Liver (tissue), 9 donors: ENCODE data around the gene PRSS8. TPM values are rescaled to one million over a fixed set of nuclear protein-coding genes. Genes with fewer than 3 reads are reported as not detected.

ENCODE experiments used
- DNase-seq: peaks from one replicate; pipeline ENCODE4 v3.0.0-alpha.2; 2017; ENCODE audit warnings: low spot score
- H3K27ac ChIP-seq, 2 donors: one replicate each; pipeline ENCODE4 v1.7.0; 2013; ENCODE audit warnings: inconsistent platforms in 2 of 2, low read length in 2 of 2, control low read depth in 1 of 2, low read depth in 1 of 2, mild to moderate bottlenecking in 1 of 2
- H3K27me3 ChIP-seq, 4 donors: one replicate each; pipeline versions ENCODE4 v1.6.1 to v1.7.0; 2013; ENCODE audit warnings: low read length in 3 of 4, inconsistent platforms in 1 of 4, mild to moderate bottlenecking in 1 of 4, moderate library complexity in 1 of 4; ENCODE audit not compliant: control insufficient read depth in 4 of 4, insufficient read depth in 4 of 4
- H3K36me3 ChIP-seq, 4 donors: one replicate each; pipeline versions ENCODE4 v1.6.1 to v1.7.0; 2013; ENCODE audit warnings: low read length in 3 of 4, mild to moderate bottlenecking in 3 of 4, low read depth in 1 of 4, moderate library complexity in 1 of 4; ENCODE audit not compliant: control insufficient read depth in 4 of 4, insufficient read depth in 3 of 4
- H3K4me1 ChIP-seq, 4 donors: one replicate each; pipeline versions ENCODE4 v1.6.1 to v1.7.0; 2013; ENCODE audit warnings: low read length in 3 of 4, mild to moderate bottlenecking in 3 of 4, moderate library complexity in 1 of 4; ENCODE audit not compliant: control insufficient read depth in 4 of 4, insufficient read depth in 4 of 4
- H3K4me3 ChIP-seq, 3 donors: one replicate each; pipeline versions ENCODE4 v1.6.1 to v1.7.0; 2013; ENCODE audit warnings: low read length in 3 of 3, control low read depth in 1 of 3, low read depth in 1 of 3, mild to moderate bottlenecking in 1 of 3
- H3K9ac ChIP-seq, 2 donors: one replicate each; pipeline ENCODE4 v1.7.0; 2013; ENCODE audit warnings: low read length in 2 of 2, mild to moderate bottlenecking in 2 of 2, moderate library complexity in 2 of 2, control low read depth in 1 of 2, low read depth in 1 of 2
- H3K9me3 ChIP-seq, 4 donors: one replicate each; pipeline versions ENCODE4 v1.6.1 to v1.7.0; 2013; ENCODE audit warnings: low read length in 3 of 4; ENCODE audit not compliant: control insufficient read depth in 4 of 4
- ATF3 ChIP-seq: IDR thresholded peaks from 2 replicates; pipeline ENCODE4 v1.6.1; 2016; ENCODE audit warnings: antibody characterized with exemption
- FOXA1 ChIP-seq: IDR thresholded peaks from 2 replicates; pipeline ENCODE4 v1.6.1; 2016; ENCODE audit warnings: antibody characterized with exemption
- HNF4A ChIP-seq, 2 donors: conservative IDR thresholded peaks; 2 replicates each; pipeline ENCODE4 v1.6.1; 2016; ENCODE audit warnings: antibody characterized with exemption in 2 of 2, mild to moderate bottlenecking in 2 of 2
- JUND ChIP-seq, 2 donors: IDR thresholded peaks; 2 replicates each; pipeline ENCODE4 v1.6.1; 2016; ENCODE audit warnings: antibody characterized with exemption in 2 of 2
- RAD21 ChIP-seq, 2 donors: IDR thresholded peaks; 2 replicates each; pipeline ENCODE4 v1.6.1; 2016; ENCODE audit warnings: antibody characterized with exemption in 2 of 2, mild to moderate bottlenecking in 2 of 2
- REST ChIP-seq: IDR thresholded peaks from 2 replicates; pipeline ENCODE4 v1.6.1; 2016; ENCODE audit warnings: antibody characterized with exemption, mild to moderate bottlenecking
- TAF1 ChIP-seq: conservative IDR thresholded peaks from 2 replicates; pipeline ENCODE4 v1.6.1; 2016; ENCODE audit warnings: antibody characterized with exemption, mild to moderate bottlenecking
- WGBS: extraction: QIAGEN DNeasy Blood & Tissue Kit; methylation state at CpG from one replicate; pipeline ENCODE4 v1.1.7; 2013; 5-methylcytosine and 5-hydroxymethylcytosine counted together
- polyA plus RNA-seq, 2 donors: library from polyadenylated mRNA; stranded (reverse) in 1 of 2; unstranded in 1 of 2; fragments of 200-250 nt in 1 of 2; fragments of >200 nt in 1 of 2; fragmentation: Nextera tagmentation in 1 of 2; extraction: Ambion mirVana in 1 of 2; gene quantifications; one replicate each; pipeline versions ENCODE4 v1.2.1 to v1.2.3, GENCODE V29; 2013 to 2015
- total RNA-seq, 2 donors: library from RNA; depleted of rRNA; stranded (reverse); fragments of >200 nt; gene quantifications; one replicate each; pipeline ENCODE4 v1.2.3, GENCODE V29; 2014
- TF ChIP-seq, protein P1 (sequence below): fragments of 150-350 bp; IDR thresholded peaks from 2 replicates; pipeline ENCODE4 v1.5.1; 2017; ENCODE audit warnings: improper control_type of control experiment, low read depth, low read length; ENCODE audit not compliant: missing input control
- donor health status: healthy.
- donor health status: healthy.
- donor health status: healthy.
- donor health status: healthy.
- donor health status: healthy.

Gene PRSS8
- total and polyA plus RNA-seq, 4 donors = 1.1 to 50.1 (median 8.4) TPM

DNA sequence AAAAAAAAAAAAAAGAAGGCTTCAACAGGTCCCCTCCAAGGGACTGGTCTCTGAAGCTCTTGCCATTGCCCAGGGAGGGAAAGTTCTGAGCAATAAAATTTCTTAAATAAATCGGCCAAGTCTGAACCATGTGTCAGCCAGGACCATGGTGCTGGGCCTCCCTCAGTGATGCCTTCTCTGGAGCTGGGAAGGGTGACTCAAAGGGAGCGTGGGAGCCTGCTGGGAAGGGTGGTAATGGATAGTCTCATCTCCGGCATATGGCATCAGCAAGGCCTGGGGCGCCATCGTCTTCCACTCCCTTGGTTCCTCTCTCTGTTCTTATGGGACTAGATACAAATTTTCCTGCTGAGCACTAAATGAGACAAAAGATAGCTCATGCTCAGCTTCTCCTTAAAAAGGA, 43.2 kb downstream of the PRSS8 start:
- 95% methylated on average over 5 of the region's 5 CpGs for WGBS
- Histone ChIP-seq H3K36me3 (peaks cover 8 to 21% (median 14%) of the 10 kb centered on the region in 4 donors), H3K4me1 (peaks cover 0 to 19% (median 11%) of the 10 kb centered on the region in 4 donors), H3K9ac (no peak overlapping the region), H3K9me3 (no peaks in the 10 kb centered on the region), H3K27ac (no peak overlapping the region), H3K27me3 (no peaks in the 10 kb centered on the region), H3K4me3 (no peak overlapping the region)
- no peak for DNase-seq
- TF ChIP-seq REST (no peak), JUND (IDR thresholded peaks at IDR 0.05) (no peak), TAF1 (no peak)
- TF ChIP-seq, protein P1, sequence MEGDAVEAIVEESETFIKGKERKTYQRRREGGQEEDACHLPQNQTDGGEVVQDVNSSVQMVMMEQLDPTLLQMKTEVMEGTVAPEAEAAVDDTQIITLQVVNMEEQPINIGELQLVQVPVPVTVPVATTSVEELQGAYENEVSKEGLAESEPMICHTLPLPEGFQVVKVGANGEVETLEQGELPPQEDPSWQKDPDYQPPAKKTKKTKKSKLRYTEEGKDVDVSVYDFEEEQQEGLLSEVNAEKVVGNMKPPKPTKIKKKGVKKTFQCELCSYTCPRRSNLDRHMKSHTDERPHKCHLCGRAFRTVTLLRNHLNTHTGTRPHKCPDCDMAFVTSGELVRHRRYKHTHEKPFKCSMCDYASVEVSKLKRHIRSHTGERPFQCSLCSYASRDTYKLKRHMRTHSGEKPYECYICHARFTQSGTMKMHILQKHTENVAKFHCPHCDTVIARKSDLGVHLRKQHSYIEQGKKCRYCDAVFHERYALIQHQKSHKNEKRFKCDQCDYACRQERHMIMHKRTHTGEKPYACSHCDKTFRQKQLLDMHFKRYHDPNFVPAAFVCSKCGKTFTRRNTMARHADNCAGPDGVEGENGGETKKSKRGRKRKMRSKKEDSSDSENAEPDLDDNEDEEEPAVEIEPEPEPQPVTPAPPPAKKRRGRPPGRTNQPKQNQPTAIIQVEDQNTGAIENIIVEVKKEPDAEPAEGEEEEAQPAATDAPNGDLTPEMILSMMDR = no peak

GRCh38 chr16:31090540-31090939, 45.0 kb downstream of the PRSS8 start:
- H3K9ac ChIP-seq = no peak overlapping the region
- DNase-seq = no peak
- H3K4me3 ChIP-seq = no peak overlapping the region
- no peak overlapping the region for H3K27ac ChIP-seq
- WGBS = 96% methylated on average over 2 of the region's 2 CpGs
- no peaks in the 10 kb centered on the region for H3K9me3 ChIP-seq
- no peak for TF ChIP-seq HNF4A (conservative IDR thresholded peaks at IDR 0.05)
- TF ChIP-seq RAD21 (IDR thresholded peaks at IDR 0.05) = no peak
- H3K27me3 ChIP-seq = no peaks in the 10 kb centered on the region
- H3K4me1 ChIP-seq = peaks cover 0 to 16% (median 9%) of the 10 kb centered on the region in 4 donors
- peaks cover 11 to 30% (median 20%) of the 10 kb centered on the region in 4 donors for H3K36me3 ChIP-seq

GRCh38 chr16:31089199-31089598, 46.3 kb downstream of the PRSS8 start:
- 96% methylated on average over 8 of the region's 8 CpGs for WGBS
- Histone ChIP-seq H3K4me1 (peaks cover 0 to 12% (median 8%) of the 10 kb centered on the region in 4 donors), H3K9ac (no peak overlapping the region), H3K36me3 (peaks cover 13 to 39% (median 25%) of the 10 kb centered on the region in 4 donors), H3K9me3 (no peaks in the 10 kb centered on the region), H3K4me3 (no peak overlapping the region), H3K27me3 (no peaks in the 10 kb centered on the region), H3K27ac (no peak overlapping the region)
- DNase-seq = no peak
- TF ChIP-seq ATF3 (no peak), TAF1 (no peak), JUND (IDR thresholded peaks at IDR 0.05) (no peak), FOXA1 (no peak)
